HG02870 (cell line): Measurements from ENCODE around the gene FGD3.

Experiments used
- ATAC-seq: cut with Tn5 transposase; IDR thresholded peaks from one replicate; pipeline ENCODE4 v1.9.1; 2021; ENCODE audit warnings: mild to moderate bottlenecking, moderate library complexity; ENCODE audit not compliant: unreplicated experiment

FGD3 gene

GRCh38 chr9:93030642-93031628 lies 83.6 kb downstream of the FGD3 start:
- no peak for ATAC-seq

GRCh38 chr9:93031629-93032430 lies 84.5 kb downstream of the FGD3 start:
- no peak for ATAC-seq

GRCh38 chr9:93032545-93032944 lies 85.2 kb downstream of the FGD3 start:
- no peak for ATAC-seq

- ATAC-seq = no peak
These were observed 86.2 kb downstream of the FGD3 start for GRCh38 chr9:93033531-93033930.

- ATAC-seq = no peak
These were observed 87.9 kb downstream of the FGD3 start for GRCh38 chr9:93035106-93035660.

- ATAC-seq = no peak
These were observed 88.6 kb downstream of the FGD3 start for GRCh38 chr9:93035821-93036351.

GRCh38 chr9:93036887-93037475 lies 89.7 kb downstream of the FGD3 start:
- no peak for ATAC-seq

- ATAC-seq = no peak
These were observed 90.2 kb downstream of the FGD3 start for GRCh38 chr9:93037476-93037971.

GRCh38 chr9:93038918-93039317 lies 91.6 kb downstream of the FGD3 start:
- ATAC-seq = no peak

- no peak for ATAC-seq
These were observed 92.1 kb downstream of the FGD3 start for GRCh38 chr9:93039456-93039855.

GRCh38 chr9:93039976-93040375 lies 92.7 kb downstream of the FGD3 start:
- no peak for ATAC-seq

GRCh38 chr9:93040409-93040808 lies 93.1 kb downstream of the FGD3 start:
- no peak for ATAC-seq

- no peak for ATAC-seq
These were observed 93.9 kb downstream of the FGD3 start for GRCh38 chr9:93041108-93041802.

- no peak for ATAC-seq
These were observed 95.8 kb downstream of the FGD3 start for GRCh38 chr9:93043122-93043521.

- ATAC-seq = no peak
These were observed 98.2 kb downstream of the FGD3 start for GRCh38 chr9:93045521-93045920.

- ATAC-seq = no peak
These were observed 101.5 kb downstream of the FGD3 start for GRCh38 chr9:93048566-93049448.

- ATAC-seq = no peak
These were observed 102.2 kb downstream of the FGD3 start for GRCh38 chr9:93049491-93049890.

GRCh38 chr9:93050231-93050630 lies 102.9 kb downstream of the FGD3 start:
- ATAC-seq = no peak

GRCh38 chr9:93051680-93052089 lies 104.4 kb downstream of the FGD3 start:
- no peak for ATAC-seq
